Breast epithelium (tissue), 4 donors: ENCODE measurements around the gene SFSWAP. TPM values are rescaled to one million over a fixed set of nuclear protein-coding genes. Genes with fewer than 3 reads are reported as not detected.

Experiments used
- DNase-seq, 2 donors: peaks; one replicate each; pipeline ENCODE4 v3.0.0-alpha.2; 2019; ENCODE audit warnings: low spot score in 2 of 2
- H3K27ac ChIP-seq, 2 donors: fragments of 200-600 bp; sonication (generic) in 1 of 2; one replicate each; pipeline ENCODE4 v1.5.1; 2016 to 2019; ENCODE audit warnings: mild to moderate bottlenecking in 1 of 2
- H3K27me3 ChIP-seq, 2 donors: fragments of 200-600 bp; sonication (generic) in 1 of 2; one replicate each; pipeline versions ENCODE4 v1.5.1 to v1.6.0; 2017 to 2019; ENCODE audit warnings: control low read depth in 1 of 2, mild to moderate bottlenecking in 1 of 2
- H3K36me3 ChIP-seq: fragments of 200-600 bp; one replicate; pipeline ENCODE4 v1.5.1; 2019
- H3K4me1 ChIP-seq, 2 donors: fragments of 200-600 bp; sonication (generic); one replicate each; pipeline ENCODE4 v1.5.1; 2016 to 2019; ENCODE audit warnings: control low read depth in 1 of 2
- H3K4me3 ChIP-seq, 3 donors: fragments of 200-600 bp; sonication (generic); 1 replicate in 2 of 3; 2 replicates in 1 of 3; pipeline ENCODE4 v1.5.1; 2016 to 2019; ENCODE audit warnings: mild to moderate bottlenecking in 3 of 3, moderate library complexity in 2 of 3
- H3K9me3 ChIP-seq, 2 donors: fragments of 200-600 bp; sonication (generic) in 1 of 2; one replicate each; pipeline ENCODE4 v1.5.1; 2016 to 2019; ENCODE audit warnings: control low read depth in 1 of 2
- POLR2A ChIP-seq: fragments of 450-650 bp; IDR thresholded peaks from one replicate; pipeline ENCODE4 v1.6.1; 2016; ENCODE audit warnings: antibody characterized with exemption, mild to moderate bottlenecking, moderate library complexity
- POLR2AphosphoS5 ChIP-seq, 3 donors: sonication (generic); formaldehyde crosslinking; IDR thresholded peaks; one replicate each; pipeline ENCODE4 v1.6.1; 2017; ENCODE audit warnings: antibody characterized with exemption in 3 of 3
- intact Hi-C: fragments of 100-400 bp; cut with DNase I; formaldehyde crosslinking; loops from one replicate; pipeline ENCODE4 v1.15.1; 2023; ENCODE audit warnings: low total_unique reads
- total RNA-seq, 3 donors: library from RNA; depleted of rRNA; stranded (reverse); fragments of >200 nt; gene quantifications; one replicate each; pipeline ENCODE4 v1.1.0, GENCODE V29; 2016
- TF ChIP-seq, protein P1 (sequence below), 3 donors: fragments of 450-650 bp; IDR thresholded peaks; one replicate each; pipeline ENCODE4 v1.5.1; 2016 to 2017; ENCODE audit warnings: antibody characterized with exemption in 3 of 3, mild to moderate bottlenecking in 3 of 3, moderate library complexity in 3 of 3

The SFSWAP gene
- total RNA-seq, 3 donors from 2014 or later = 34.9 to 54.7 (median 49.8) TPM

- Histone ChIP-seq H3K36me3 (no peaks in the 10 kb centered on the region), H3K27ac (no peak overlapping the region), H3K4me3 (no peak overlapping the region), H3K27me3 (no peaks in the 10 kb centered on the region), H3K4me1 (no peaks in the 10 kb centered on the region), H3K9me3 (no peaks in the 10 kb centered on the region)
- peak in 1 of 2 donors; percentile 30 for DNase-seq
- intact Hi-C loops = no loop called here
- TF ChIP-seq, protein P1, sequence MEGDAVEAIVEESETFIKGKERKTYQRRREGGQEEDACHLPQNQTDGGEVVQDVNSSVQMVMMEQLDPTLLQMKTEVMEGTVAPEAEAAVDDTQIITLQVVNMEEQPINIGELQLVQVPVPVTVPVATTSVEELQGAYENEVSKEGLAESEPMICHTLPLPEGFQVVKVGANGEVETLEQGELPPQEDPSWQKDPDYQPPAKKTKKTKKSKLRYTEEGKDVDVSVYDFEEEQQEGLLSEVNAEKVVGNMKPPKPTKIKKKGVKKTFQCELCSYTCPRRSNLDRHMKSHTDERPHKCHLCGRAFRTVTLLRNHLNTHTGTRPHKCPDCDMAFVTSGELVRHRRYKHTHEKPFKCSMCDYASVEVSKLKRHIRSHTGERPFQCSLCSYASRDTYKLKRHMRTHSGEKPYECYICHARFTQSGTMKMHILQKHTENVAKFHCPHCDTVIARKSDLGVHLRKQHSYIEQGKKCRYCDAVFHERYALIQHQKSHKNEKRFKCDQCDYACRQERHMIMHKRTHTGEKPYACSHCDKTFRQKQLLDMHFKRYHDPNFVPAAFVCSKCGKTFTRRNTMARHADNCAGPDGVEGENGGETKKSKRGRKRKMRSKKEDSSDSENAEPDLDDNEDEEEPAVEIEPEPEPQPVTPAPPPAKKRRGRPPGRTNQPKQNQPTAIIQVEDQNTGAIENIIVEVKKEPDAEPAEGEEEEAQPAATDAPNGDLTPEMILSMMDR (IDR thresholded peaks at IDR 0.05) = no peak
- no peak for TF ChIP-seq POLR2AphosphoS5 (IDR thresholded peaks at IDR 0.05)
- no peak for TF ChIP-seq POLR2A
These were observed 55.1 kb downstream of the SFSWAP start for GRCh38 chr12:131765961-131766360.

GRCh38 chr12:131766382-131767107 is 55.7 kb downstream of the SFSWAP start:
- no peak overlapping the region for H3K27ac ChIP-seq
- H3K27me3 ChIP-seq = no peaks in the 10 kb centered on the region
- no peaks in the 10 kb centered on the region for H3K9me3 ChIP-seq
- DNase-seq = peak in 1 of 2 donors; percentile 33
- H3K4me3 ChIP-seq = no peak overlapping the region
- no peaks in the 10 kb centered on the region for H3K36me3 ChIP-seq
- intact Hi-C loops = no loop called here
- H3K4me1 ChIP-seq = no peaks in the 10 kb centered on the region
- no peak for TF ChIP-seq POLR2A
- TF ChIP-seq POLR2AphosphoS5 (IDR thresholded peaks at IDR 0.05) = no peak
- TF ChIP-seq, protein P1 (IDR thresholded peaks at IDR 0.05) = no peak

DNA sequence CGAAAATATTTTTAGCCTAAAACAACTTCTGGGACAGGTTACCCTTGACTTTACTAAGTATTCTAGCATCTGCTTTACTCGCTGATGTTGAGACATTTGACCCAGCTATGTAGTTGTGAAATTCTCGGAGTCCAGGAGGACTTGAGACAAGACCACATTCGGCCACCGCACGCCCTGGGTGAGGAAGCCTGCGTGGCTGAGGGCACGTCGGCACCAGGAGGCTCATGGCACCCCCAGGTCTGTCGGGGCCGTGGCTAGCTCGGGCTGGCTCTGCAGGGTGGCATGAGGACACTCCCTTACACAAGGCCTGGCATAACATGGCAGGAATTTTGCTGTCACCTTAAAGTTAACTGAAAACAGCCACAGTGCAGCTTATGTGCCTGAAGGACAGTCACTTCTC is 59.2 kb downstream of the SFSWAP start:
- Histone ChIP-seq H3K4me1 (no peaks in the 10 kb centered on the region), H3K27ac (no peak overlapping the region), H3K9me3 (no peaks in the 10 kb centered on the region), H3K36me3 (peaks cover 9% of the 10 kb centered on the region), H3K4me3 (no peak overlapping the region), H3K27me3 (no peaks in the 10 kb centered on the region)
- peak in 1 of 2 donors; percentile 22 for DNase-seq
- intact Hi-C loops = no loop called here
- no peak for TF ChIP-seq POLR2A
- TF ChIP-seq POLR2AphosphoS5 (IDR thresholded peaks at IDR 0.05) = no peak

DNA sequence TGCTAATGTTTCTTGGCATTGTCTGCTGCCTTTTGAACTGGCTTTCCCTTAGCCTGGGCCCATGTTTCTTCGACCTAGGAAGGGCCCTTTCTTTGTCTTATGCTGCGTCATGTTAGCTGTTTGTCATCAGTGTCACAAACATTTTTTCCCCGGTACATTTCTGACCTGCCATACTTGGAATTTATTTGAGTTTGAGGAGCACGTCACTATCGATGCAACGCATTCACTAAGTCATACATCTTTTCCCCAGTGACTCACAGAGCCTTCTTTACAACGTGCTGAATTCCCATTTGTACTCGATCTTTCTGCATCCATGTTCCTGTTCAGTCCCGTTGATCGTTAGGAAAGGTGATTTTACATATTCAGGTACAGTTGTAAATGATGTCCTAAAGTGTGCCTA is 61.1 kb downstream of the SFSWAP start:
- intact Hi-C loops = no loop called here
- TF ChIP-seq POLR2A (no peak), POLR2AphosphoS5 (IDR thresholded peaks at IDR 0.05) (no peak)
- TF ChIP-seq, protein P1 (IDR thresholded peaks at IDR 0.05) = no peak

GRCh38 chr12:131773582-131774221 is 62.8 kb downstream of the SFSWAP start:
- Histone ChIP-seq H3K27me3 (no peaks in the 10 kb centered on the region), H3K4me3 (no peak overlapping the region), H3K4me1 (no peaks in the 10 kb centered on the region), H3K36me3 (peaks cover 9% of the 10 kb centered on the region), H3K27ac (no peak overlapping the region), H3K9me3 (no peaks in the 10 kb centered on the region)
- TF ChIP-seq POLR2AphosphoS5 (IDR thresholded peaks at IDR 0.05) = no peak
- no peak for TF ChIP-seq POLR2A
- TF ChIP-seq, protein P1 (IDR thresholded peaks at IDR 0.05) = no peak
- intact Hi-C loops = no loop called here
- peak in 1 of 2 donors; percentile 43 for DNase-seq

More for the DNA sequence above, 61.1 kb downstream of the SFSWAP start:
- Histone ChIP-seq H3K4me1 (no peaks in the 10 kb centered on the region), H3K36me3 (peaks cover 9% of the 10 kb centered on the region), H3K27ac (no peak overlapping the region), H3K4me3 (no peak overlapping the region), H3K27me3 (no peaks in the 10 kb centered on the region), H3K9me3 (no peaks in the 10 kb centered on the region)
- no peak for DNase-seq
